Keratinocyte (primary cell): Measurements from ENCODE around the gene NCR2.

ENCODE experiments used
- EZH2 ChIP-seq: IDR thresholded peaks from one replicate; pipeline ENCODE4 v1.6.1; 2012; ENCODE audit warnings: inconsistent platforms, mild to moderate bottlenecking, low read length, moderate library complexity
- TF ChIP-seq, protein P1 (sequence below), 3 experiments: IDR thresholded peaks in 1 of 3; conservative IDR thresholded peaks in 1 of 3; optimal IDR thresholded peaks in 1 of 3; 2 replicates in 2 of 3; 3 replicates in 1 of 3; pipeline versions ENCODE3 to v1.5.1; 2011; ENCODE audit warnings: low read length in 3 of 3, mild to moderate bottlenecking in 3 of 3, moderate library complexity in 2 of 3, control low read depth in 1 of 3, inconsistent platforms in 1 of 3; ENCODE audit not compliant: insufficient read depth in 2 of 3; ENCODE audit errors: extremely low read depth in 1 of 3

DNA sequence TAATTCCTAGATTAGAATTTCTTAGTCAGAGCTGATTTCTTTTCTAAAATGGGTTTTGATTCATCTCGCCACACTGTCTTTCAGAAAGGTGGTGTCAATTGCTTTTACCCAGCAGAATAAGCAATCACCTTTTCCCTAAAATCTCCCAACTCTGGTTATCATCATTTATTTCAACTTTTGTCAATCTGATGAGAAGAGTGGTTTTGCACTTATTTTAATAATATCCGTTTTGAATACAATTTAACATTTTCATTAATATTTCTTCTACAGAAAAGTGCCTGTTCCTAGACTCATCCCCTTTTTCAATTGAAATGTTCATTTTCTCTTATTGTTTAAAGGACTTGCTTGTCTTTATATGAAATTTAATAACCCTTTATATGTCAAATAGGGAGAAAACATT is 8.2 kb upstream of the NCR2 start:
- TF ChIP-seq, protein P1, sequence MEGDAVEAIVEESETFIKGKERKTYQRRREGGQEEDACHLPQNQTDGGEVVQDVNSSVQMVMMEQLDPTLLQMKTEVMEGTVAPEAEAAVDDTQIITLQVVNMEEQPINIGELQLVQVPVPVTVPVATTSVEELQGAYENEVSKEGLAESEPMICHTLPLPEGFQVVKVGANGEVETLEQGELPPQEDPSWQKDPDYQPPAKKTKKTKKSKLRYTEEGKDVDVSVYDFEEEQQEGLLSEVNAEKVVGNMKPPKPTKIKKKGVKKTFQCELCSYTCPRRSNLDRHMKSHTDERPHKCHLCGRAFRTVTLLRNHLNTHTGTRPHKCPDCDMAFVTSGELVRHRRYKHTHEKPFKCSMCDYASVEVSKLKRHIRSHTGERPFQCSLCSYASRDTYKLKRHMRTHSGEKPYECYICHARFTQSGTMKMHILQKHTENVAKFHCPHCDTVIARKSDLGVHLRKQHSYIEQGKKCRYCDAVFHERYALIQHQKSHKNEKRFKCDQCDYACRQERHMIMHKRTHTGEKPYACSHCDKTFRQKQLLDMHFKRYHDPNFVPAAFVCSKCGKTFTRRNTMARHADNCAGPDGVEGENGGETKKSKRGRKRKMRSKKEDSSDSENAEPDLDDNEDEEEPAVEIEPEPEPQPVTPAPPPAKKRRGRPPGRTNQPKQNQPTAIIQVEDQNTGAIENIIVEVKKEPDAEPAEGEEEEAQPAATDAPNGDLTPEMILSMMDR (optimal IDR thresholded peaks at IDR 0.05 in 1 of 3, IDR thresholded peaks at IDR 0.05 in 1 of 3, conservative IDR thresholded peaks at IDR 0.05 in 1 of 3; ENCODE audit: extremely low read depth in 1 of 3, insufficient read depth in 2 of 3, low read length in 3 of 3): no peak
- TF ChIP-seq EZH2: no peak
